Measurements from ENCODE around the gene TEX22. TPM values are rescaled to one million over a fixed set of nuclear protein-coding genes. Genes with fewer than 3 reads are reported as not detected.

TEX22 gene
- total and polyA plus RNA-seq, 5 experiments from 2014 or later, result 0.09 to 8.2 (median 3.8) TPM; not detected in 1

DNA sequence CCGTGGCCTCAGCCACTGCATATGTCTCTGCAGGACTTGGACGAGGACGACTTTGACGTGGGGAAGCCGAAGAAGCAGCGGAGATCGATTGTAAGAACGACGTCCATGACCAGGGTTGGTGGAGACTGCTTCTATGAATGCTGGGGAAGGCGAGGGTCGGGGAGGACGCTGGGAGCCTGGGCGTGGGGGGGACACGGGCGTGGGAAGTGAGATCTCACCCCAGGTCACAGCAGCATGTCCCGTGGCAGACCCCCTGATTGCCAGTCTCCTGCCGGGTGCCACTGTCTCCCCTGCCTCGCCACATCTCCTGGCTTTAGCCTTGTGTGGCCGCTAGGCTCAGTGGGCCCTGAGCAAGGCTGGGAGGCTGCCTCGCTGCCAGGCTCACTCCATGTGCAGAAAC lies 29.9 kb upstream of the TEX22 start:
- ATAC-seq, result no peak
- H3K27ac Mint-ChIP-seq, result no peak overlapping the region
- no peaks in the 10 kb centered on the region for H3K27me3 Mint-ChIP-seq
- no peaks in the 10 kb centered on the region for H3K9me3 Mint-ChIP-seq
- no peak for DNase-seq
- peaks cover 12 to 18% (median 15%) of the 10 kb centered on the region in 4 donors for H3K4me1 Mint-ChIP-seq
- H3K36me3 Mint-ChIP-seq, result peaks cover 0 to 3% (median 2%) of the 10 kb centered on the region in 3 donors
- POLR2A ChIA-PET, result interaction anchor here (5.2 kb wide), 1 partner anchor 122 kb away, joined by 38 read pairs; the partner anchor contains the start of gene TEDC1
- no peak overlapping the region for H3K4me3 Mint-ChIP-seq

DNA sequence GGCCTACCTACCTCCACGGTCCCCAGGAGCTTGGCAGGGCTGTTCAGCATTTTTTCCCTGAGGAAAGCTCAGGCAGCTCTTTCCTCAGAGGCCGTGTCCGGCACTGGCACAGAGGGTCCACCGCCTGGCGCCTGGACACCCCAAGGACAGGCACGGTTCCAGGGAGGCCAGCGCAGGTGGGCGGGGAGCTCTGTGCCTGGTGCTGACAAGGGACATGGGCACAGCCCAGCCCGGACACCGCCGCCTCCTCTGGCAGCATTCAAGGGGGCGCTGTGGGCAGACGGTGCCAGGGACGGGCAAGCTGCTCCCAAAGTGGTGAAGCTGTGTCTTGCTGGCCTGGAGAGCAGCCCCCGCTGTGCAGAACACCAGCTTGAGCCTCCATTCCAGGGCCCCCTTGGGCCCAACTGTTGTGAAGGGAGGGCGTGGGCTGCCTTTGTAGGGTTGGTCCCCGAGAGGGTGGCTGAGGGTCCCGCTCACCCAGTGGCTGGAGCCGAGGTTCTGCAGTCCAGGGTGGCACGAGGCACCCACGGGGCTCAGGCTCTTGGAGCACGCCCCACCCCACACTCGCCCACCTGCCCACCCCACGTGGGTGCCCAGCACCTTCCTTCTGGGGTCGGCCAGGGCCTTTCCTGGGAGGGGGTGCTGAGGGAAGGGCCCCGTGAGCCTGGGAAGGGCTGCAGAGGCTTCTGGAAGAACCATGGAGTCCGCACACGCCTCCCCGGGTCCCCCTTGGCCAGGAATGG lies 29.3 kb upstream of the TEX22 start:
- POLR2A ChIA-PET, result interaction anchor here (5.2 kb wide), 1 partner anchor 121 kb away, joined by 38 read pairs; the partner anchor contains the start of gene TEDC1
- Mint-ChIP-seq H3K27ac (no peak overlapping the region), H3K36me3 (peaks cover 0 to 3% (median 2%) of the 10 kb centered on the region in 3 donors), H3K4me3 (no peak overlapping the region), H3K4me1 (peaks cover 6 to 11% (median 9%) of the 10 kb centered on the region in 4 donors), H3K9me3 (no peaks in the 10 kb centered on the region), H3K27me3 (no peaks in the 10 kb centered on the region)
- no peak for ATAC-seq
- DNase-seq, result no peak

DNA sequence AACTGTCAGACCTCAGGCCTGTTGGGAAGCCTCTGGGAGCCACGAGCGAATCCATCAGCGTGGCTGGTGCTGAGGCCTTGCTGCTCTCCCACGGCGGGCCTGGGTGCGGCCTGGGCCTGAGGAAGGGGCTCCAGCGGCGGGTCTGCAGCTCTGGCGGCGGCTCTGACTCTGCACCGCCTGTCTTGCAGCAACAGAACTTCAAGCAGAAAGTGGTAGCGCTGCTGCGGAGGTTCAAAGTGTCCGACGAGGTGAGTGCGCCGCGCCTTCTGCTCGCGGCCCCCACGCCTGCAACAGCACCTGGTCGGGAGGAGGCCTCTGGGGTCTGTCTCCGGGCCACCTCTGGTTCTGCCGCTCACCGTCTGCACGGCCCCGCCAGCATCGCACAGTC lies 28.7 kb upstream of the TEX22 start:
- Mint-ChIP-seq H3K9me3 (no peaks in the 10 kb centered on the region), H3K4me3 (no peak overlapping the region), H3K27me3 (no peaks in the 10 kb centered on the region), H3K4me1 (peaks cover 5 to 10% (median 6%) of the 10 kb centered on the region in 4 donors), H3K36me3 (peaks cover 0 to 3% (median 2%) of the 10 kb centered on the region in 3 donors), H3K27ac (no peak overlapping the region)
- POLR2A ChIA-PET, result interaction anchor here (5.2 kb wide), 1 partner anchor 121 kb away, joined by 38 read pairs; the partner anchor contains the start of gene TEDC1
- DNase-seq (no peak), ATAC-seq (no peak)

DNA sequence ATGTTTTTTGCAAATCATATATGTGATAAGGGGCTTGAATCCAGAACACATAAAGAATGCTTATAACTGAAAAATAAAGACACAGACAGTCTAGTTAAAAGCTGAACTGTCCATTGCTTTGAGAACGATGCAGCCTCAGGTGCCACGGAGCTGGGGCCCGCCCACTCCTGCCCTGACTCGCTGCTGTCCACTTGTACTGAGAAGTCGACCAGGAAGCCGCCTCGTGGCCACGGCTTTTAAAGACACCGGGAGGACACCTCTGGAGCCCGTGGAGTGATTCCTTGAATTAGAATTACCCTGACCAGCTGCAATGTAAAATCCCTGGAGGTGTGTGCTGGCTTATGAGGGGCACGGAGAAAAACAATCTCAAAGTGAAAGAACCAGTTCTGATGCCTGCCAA lies 23.9 kb upstream of the TEX22 start:
- Mint-ChIP-seq H3K4me3 (no peak overlapping the region), H3K9me3 (no peaks in the 10 kb centered on the region), H3K27me3 (peaks cover 0 to 2% (median 0%) of the 10 kb centered on the region in 5 donors), H3K27ac (no peak overlapping the region), H3K4me1 (peaks cover 12 to 18% (median 17%) of the 10 kb centered on the region in 4 donors), H3K36me3 (peaks cover 0 to 3% (median 0%) of the 10 kb centered on the region in 3 donors)
- ATAC-seq, result no peak
- no peak for DNase-seq
- POLR2A ChIA-PET, result interaction anchor here (1.1 to 1.6 kb wide), 3 partner anchors 25 to 116 kb away, joined by 3 to 4 read pairs (median 3); no protein-coding TSS in a partner anchor

DNA sequence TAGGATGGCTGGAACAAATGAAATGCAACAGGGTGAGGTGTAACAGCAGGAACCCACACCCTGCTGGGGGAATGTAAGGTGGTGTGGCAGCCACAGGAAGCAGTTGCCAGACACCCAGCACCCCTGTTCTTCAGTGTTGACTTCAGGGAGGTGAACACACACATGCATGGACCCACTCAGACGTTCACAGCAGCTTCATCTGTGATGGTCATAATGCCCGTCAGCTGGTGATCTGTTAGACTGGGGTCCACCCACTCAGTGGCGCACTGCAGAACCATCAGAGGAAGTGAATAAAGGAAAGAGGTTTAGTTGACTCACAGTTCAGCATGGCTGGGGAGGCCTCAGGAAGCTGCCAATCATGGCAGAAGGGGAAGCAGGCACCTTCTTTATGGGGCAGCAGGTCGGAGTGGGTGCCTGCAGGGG lies 22.7 kb upstream of the TEX22 start:
- ATAC-seq (peak in 1 of 2 donors; percentile 7), DNase-seq (no peak)
- peaks cover 12 to 17% (median 16%) of the 10 kb centered on the region in 4 donors for H3K4me1 Mint-ChIP-seq
- peak overlapping the region in 7 of 10 donors; percentile 16 to 83 (median 25) for H3K27ac Mint-ChIP-seq
- peaks cover 0 to 1% (median 0%) of the 10 kb centered on the region in 3 donors for H3K36me3 Mint-ChIP-seq
- peak overlapping the region in 1 of 10 donors; percentile 4 for H3K4me3 Mint-ChIP-seq
- no peaks in the 10 kb centered on the region for H3K9me3 Mint-ChIP-seq
- POLR2A ChIA-PET, result no interaction called here
- peaks cover 0 to 2% (median 0%) of the 10 kb centered on the region in 5 donors for H3K27me3 Mint-ChIP-seq

DNA sequence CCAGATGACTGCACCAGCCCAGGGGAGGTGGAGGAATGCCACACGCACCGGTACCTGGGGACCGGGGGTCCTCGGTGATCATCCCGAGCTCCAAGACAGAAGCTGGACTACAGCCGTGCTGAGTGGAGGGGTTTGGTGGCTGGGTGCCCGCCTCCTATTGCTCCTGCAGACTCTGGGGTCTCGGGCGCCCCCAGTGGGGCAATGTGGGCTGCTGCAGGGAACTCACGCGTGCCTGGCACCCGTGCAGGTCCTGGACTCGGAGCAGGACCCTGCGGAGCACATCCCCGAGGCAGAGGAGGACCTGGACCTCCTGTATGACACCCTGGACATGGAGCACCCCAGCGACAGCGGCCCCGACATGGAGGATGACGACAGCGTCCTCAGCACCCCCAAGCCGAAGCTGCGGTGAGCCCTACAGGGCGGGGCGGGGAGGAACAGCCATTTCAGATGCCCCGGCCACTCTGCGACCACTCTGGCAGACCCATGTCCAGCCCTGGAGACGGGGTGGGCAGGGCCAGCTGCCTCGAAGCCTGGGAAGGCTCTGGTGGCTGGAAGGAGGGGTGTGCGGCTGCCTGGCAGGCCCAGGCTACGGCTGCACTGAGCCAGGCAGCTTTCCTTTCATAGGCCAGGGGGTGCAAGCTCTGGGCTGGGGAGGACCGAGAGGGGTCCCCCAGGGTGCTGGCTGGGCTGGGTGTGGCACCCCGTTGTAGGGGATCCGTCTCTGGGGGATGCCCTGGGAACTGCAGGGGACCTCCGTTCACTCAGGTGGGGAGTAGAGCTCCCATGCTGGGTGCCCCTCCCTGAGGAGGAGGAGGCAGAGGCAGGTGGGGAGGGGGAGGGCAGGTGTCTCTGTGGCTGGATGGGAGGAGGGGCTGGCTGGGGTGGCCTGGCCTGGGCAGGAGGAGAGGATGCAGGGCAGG lies 21.6 kb upstream of the TEX22 start:
- peaks cover 7 to 14% (median 11%) of the 10 kb centered on the region in 4 donors for H3K4me1 Mint-ChIP-seq
- no peak for ATAC-seq
- POLR2A ChIA-PET, result no interaction called here
- H3K27me3 Mint-ChIP-seq, result peaks cover 0 to 2% (median 0%) of the 10 kb centered on the region in 5 donors
- H3K4me3 Mint-ChIP-seq, result no peak overlapping the region
- peak overlapping the region in 1 of 10 donors; percentile 9 for H3K27ac Mint-ChIP-seq
- no peaks in the 10 kb centered on the region for H3K36me3 Mint-ChIP-seq
- H3K9me3 Mint-ChIP-seq, result no peaks in the 10 kb centered on the region
- DNase-seq, result no peak

DNA sequence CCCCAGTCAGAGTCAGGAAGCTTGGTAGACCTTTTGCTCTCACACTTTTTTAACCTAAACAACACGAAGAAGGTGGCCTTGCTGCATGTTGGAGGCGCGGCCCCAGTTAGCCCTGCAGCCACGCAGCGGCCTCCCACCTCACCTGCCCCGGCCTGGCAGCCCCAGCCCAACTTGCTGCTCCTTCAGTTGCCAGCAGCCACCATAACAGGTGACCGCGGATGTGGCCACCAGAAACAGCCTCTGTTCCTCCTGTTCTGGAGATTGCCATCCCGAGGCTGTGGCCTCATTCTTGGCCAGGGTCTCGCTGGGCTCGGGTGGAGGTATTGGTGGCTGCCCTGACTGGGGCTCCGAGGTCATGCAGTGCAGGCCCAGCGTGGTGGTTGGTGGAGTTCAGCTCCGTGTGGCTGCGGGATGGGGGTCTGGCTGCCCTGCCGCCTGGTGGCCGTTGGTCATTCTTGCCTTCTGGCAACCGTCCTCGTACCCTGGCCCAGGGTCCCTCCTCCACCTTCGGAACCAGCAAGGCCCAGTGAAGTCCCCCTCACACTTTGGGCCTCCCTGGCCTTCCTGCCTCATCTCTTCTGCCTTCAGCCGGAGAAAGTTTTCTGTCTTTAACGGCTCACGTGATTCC lies 20.7 kb upstream of the TEX22 start:
- H3K4me1 Mint-ChIP-seq, result peaks cover 7 to 14% (median 11%) of the 10 kb centered on the region in 4 donors
- POLR2A ChIA-PET, result no interaction called here
- no peak overlapping the region for H3K27ac Mint-ChIP-seq

DNA sequence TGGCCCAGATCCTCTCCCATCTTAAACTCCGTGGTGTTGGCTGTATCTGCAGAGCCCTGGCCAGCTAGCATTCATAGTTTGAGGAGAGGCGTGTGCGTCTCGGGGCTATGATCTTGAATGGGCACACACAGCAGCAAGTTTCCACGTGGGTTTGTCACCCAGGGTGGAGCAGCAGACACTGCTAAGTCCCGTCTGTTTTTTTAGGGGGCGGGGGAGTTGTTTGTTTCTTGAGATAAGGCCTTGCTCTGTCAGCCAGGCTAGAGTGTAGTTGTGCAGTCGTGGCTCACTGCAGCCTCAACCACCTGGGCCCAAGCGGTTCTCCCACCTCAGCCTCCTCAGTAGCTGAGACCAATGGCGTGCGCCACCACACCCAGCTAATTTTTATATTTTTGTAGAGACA lies 20.1 kb upstream of the TEX22 start:
- DNase-seq (no peak), ATAC-seq (no peak)
- Mint-ChIP-seq H3K36me3 (no peaks in the 10 kb centered on the region), H3K27ac (peak overlapping the region in 1 of 10 donors; percentile 74), H3K9me3 (no peaks in the 10 kb centered on the region), H3K27me3 (peaks cover 0 to 2% (median 0%) of the 10 kb centered on the region in 5 donors), H3K4me1 (peaks cover 7 to 14% (median 11%) of the 10 kb centered on the region in 4 donors), H3K4me3 (no peak overlapping the region)
- POLR2A ChIA-PET, result no interaction called here

More for the DNA sequence above, 20.7 kb upstream of the TEX22 start:
- Mint-ChIP-seq H3K27me3 (peaks cover 0 to 2% (median 0%) of the 10 kb centered on the region in 5 donors), H3K4me3 (no peak overlapping the region), H3K36me3 (no peaks in the 10 kb centered on the region), H3K9me3 (no peaks in the 10 kb centered on the region)
- ATAC-seq (no peak), DNase-seq (no peak)

DNA sequence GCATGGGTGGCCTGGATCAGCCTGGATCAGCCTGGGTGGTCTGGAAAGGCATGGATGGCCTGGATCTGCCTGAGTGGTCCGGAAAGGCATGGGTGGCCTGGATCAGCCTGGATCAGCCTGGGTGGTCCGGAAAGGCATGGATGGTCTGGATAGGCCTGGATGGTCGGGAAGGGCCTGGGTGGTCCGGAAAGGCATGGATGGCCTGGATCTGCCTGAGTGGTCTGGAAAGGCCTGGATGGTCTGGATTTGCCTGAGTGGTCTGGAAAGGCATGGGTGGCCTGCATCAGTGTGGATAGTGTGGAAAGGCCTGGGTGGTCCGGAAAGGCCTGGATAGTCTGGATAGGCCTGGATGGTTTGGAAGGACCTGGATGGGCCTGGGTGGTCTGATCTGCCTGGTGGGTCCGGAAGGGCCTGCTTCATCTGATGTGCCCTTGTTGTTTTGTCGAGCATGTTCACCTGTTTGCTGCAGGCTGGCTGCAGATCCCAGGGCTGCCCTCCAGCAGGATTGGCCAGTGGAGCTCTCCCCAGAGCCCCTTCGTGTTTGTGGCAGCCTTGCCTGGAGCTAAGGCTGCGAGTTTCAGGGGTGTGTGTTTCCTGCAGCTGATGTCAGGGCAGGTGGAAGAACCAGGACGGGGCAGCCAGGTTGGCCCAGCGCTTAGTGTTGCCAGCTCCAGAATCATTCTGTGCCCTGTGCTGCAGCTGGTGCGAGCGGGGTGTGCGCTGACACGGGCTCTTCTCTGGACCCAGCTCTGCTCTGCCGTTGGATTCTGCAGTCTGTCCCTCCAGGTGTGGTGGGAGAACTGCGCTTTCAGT lies 19.3 kb upstream of the TEX22 start:
- H3K4me3 Mint-ChIP-seq, result no peak overlapping the region
- H3K27me3 Mint-ChIP-seq, result peaks cover 0 to 2% (median 0%) of the 10 kb centered on the region in 5 donors
- ATAC-seq, result no peak
- peaks cover 7 to 14% (median 11%) of the 10 kb centered on the region in 4 donors for H3K4me1 Mint-ChIP-seq
- POLR2A ChIA-PET, result no interaction called here
- no peak for DNase-seq
- H3K36me3 Mint-ChIP-seq, result peaks cover 0 to 2% (median 0%) of the 10 kb centered on the region in 3 donors
- H3K27ac Mint-ChIP-seq, result no peak overlapping the region
- H3K9me3 Mint-ChIP-seq, result no peaks in the 10 kb centered on the region

DNA sequence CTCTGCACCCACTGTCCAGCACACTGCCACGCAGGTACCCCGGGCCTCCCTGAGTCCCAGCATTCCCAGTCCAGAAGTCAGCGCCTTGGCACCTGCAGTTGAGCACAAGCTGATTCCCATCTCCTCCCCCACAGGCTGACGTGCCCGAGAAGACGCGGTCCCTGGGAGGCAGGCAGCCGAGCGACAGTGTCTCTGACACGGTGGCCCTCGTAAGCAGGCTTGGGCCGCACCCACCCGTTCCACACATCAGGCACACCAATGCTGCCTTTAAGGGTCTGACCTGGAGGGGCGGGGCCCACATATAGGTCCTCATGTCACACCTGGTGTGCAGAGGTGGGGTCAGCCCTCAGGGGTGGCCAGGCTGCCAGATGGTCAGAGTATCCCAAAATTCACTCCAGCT lies 18.4 kb upstream of the TEX22 start:
- DNase-seq (no peak), ATAC-seq (no peak)
- H3K4me1 Mint-ChIP-seq, result peaks cover 7 to 14% (median 11%) of the 10 kb centered on the region in 4 donors
- H3K4me3 Mint-ChIP-seq, result no peak overlapping the region
- H3K27me3 Mint-ChIP-seq, result peaks cover 0 to 2% (median 0%) of the 10 kb centered on the region in 5 donors
- POLR2A ChIA-PET, result no interaction called here
- H3K36me3 Mint-ChIP-seq, result peaks cover 0 to 2% (median 0%) of the 10 kb centered on the region in 3 donors
- H3K9me3 Mint-ChIP-seq, result no peaks in the 10 kb centered on the region
- H3K27ac Mint-ChIP-seq, result no peak overlapping the region

DNA sequence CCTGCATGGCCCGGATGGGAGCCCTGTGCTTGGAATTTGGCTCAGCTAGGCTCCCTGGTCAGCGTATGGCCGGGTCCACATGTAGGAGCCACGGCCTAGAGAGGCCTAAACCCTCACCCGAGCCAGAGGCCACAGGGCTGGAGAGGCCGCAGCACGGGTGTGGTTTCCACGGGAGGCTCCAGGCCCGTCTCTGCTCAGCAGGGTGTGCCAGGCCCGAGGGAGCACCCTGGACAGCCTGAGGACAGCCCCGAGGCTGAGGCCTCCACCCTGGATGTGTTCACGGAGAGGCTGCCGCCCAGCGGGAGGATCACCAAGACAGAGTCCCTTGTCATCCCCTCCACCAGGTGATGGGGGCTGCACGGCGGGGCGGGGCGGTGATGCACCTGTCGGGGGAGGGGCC lies 17.6 kb upstream of the TEX22 start:
- Mint-ChIP-seq H3K9me3 (no peaks in the 10 kb centered on the region), H3K36me3 (peaks cover 0 to 2% (median 0%) of the 10 kb centered on the region in 3 donors), H3K27me3 (no peaks in the 10 kb centered on the region), H3K27ac (no peak overlapping the region), H3K4me3 (no peak overlapping the region), H3K4me1 (peaks cover 4 to 9% (median 7%) of the 10 kb centered on the region in 4 donors)
- DNase-seq, result no peak
- POLR2A ChIA-PET, result no interaction called here
- ATAC-seq, result no peak

Measured in naive thymus-derived CD8-positive, alpha-beta T cell (primary cell).